NCI-H2029 treated with DMSO at 0.1 percent for 48 hours (cell line): Measurements from ENCODE around the gene TMPRSS12.
A peak's percentile ranks its signal among the peaks of the same experiment; 100 is the strongest.
"Not testable (repeated sequence)": the region's sequence is repeated elsewhere in the genome, so short reads cannot be mapped to it uniquely, and the experiment has no call there.

Source experiments
- DNase-seq: peaks from one replicate; lab custom pipeline; 2025; lab: John Stamatoyannopoulos, UW

TMPRSS12 gene

DNA sequence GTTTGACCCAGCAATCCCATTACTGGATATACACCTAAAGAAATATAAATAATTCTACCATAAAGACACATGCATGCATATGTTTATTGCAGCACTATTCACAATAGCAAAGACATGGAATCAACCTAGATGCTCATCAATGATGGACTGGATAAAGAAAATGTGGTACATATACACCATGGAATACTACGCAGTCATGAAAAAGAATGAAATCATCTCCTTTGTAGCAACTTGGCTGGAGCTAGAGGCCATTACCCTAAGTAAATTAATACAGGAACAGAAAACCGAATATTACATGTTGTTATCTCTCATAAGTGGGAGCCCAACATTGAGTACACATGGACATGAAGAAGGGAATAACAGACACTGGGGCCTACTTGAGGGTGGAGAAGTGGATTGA, 13.0 kb downstream of the TMPRSS12 start:
- not testable (repeated sequence) for DNase-seq

DNA sequence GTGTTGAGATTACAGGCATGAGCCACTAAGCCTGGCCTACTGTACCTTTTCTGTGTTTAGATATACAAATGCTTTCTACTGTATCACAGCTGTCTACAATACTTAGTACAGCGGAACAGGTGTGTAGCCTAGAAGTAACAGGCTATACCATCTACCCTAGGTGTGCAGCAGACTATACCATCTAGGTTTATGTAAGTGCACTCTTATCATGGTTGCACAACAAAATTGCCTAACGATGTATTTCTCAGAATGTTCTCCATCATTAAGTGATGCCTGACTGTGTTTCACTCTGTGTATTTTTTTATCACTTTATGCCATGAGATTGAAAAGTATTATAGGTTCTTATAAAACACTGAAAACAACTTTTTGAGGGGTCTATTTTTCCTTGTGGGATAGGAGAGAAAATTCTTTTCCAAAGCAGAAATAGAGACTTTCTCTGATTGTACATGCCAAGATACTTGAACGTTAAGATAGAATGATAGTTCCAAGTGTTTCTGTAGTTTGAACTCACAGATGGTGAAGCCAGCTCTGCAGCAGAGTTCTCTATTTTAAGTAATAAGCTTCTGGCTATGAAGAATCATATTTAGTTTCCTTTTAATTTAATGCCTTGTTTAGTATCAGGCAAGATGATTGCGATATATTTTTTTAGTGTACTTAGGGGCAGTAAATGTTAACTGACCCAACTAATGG, 17.0 kb downstream of the TMPRSS12 start:
- no peak for DNase-seq

DNA sequence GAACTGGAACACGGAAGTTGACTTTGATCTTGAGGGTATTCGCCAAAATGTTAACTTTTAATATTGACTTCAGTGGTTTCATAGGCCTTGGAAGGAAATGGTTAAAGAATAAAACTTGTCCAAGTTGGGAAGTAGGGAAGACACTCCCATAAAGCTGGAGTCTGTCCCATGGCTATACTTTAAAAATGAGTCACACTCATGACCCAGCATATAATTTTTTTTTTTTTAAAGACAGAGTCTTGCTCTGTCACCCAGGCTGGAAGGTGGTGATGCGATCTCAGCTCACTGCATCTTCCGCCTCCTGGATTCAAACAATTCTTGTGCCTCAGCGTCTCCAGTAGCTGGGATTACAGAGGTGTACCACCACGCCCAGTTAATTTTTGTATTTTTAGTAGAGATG, 19.6 kb downstream of the TMPRSS12 start:
- no peak for DNase-seq

DNA sequence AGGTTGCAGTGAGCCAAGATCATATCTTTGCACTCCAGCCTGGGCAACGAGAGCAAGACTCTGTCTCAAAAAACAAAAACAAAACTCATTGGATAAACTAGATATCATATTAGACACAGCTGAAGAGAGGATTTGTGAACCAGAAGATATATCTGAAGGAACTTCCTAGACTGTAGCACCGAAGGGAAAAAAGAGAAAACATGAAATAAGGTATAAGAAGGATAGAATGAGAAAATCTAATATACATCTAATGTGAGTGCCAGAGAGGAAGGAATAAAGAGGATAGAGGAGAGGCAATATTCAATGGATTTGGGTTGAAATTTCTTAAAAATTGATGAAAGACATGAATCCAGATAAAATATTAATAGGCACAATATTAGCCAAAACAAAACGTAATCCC, 22.5 kb downstream of the TMPRSS12 start:
- no peak for DNase-seq

DNA sequence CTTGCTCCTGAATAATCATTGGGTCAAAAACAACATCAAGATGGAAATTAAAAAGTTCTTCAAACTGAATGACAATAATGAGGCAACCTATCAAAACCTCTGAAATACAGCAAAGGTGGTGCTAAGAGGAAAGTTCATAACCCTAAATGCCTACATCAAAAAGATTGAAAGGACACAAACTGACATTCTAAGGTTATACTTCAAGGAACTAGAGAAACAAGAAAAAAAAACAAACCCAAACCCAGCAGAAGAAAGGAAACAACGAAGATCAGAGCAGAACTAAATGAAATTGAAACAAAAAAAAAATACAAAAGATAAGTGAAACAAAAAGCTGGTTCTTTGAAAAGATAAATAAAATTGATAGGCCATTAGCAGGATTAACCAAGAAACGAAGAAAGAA, 26.2 kb downstream of the TMPRSS12 start:
- not testable (repeated sequence) for DNase-seq

DNA sequence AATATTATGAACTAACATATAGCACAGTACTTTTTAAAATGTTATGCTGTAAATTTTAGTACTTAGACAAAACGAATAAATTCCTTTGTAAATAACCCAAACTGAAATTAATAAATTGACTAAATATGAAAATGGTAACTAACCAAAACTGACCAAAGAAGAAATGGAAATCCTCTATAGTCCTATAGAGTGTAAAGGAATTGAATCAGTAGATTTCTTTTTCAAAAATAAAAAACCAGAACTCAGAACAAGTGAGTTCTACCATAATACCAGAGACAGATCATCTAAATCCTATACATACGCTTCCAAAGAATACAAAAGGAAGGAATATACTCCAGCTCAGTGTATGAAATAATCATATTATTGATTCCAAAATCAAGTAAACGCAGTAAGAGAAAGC, 39.8 kb downstream of the TMPRSS12 start:
- DNase-seq, result no peak

DNA sequence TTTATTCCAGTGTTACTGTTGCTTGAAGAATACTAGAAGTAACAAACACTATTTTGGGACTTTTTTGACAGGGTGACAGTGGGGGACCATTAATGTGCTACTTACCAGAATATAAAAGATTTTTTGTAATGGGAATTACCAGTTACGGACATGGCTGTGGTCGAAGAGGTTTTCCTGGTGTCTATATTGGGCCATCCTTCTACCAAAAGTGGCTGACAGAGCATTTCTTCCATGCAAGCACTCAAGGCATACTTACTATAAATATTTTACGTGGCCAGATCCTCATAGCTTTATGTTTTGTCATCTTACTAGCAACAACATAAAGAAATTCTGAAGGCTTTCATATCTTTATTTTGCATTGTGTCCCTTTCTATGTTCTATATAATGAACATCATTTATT, 44.5 kb downstream of the TMPRSS12 start:
- DNase-seq, result no peak

DNA sequence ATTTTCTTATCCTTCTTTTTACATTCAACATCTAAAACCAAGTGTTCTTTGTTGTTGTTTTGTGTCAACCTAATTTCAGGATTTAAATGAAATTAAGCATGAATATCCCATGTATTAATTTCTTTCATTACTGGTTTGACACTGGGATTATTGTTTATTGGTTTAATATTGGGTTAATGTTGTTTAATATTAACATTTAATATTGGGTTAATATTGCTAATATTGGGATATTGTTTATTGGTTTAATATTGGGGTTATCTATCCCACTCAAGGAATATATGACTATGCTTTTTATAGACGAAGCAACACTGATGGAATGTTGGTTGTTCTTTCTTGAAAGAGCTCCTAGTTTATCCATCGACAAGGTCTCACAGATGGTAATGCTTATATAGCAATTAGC, 45.9 kb downstream of the TMPRSS12 start:
- DNase-seq, result no peak

DNA sequence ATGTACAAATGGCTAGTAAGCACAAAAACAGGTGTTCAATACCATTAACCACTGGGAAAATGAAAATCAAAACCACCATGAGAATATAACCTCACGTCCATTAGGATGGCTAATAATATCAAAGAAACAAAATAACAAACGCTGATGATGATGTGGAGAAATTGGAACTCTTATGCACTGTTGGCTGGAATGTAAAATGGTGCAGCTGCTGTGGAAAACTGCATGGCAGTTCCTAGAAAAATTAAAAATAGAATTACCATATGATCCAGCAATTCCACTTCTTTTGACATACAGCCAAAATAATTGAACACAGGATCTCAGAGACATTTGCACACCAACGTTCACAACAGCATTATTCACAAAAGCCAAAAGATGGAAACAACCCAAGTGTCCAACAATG, 51.5 kb downstream of the TMPRSS12 start:
- no peak for DNase-seq

DNA sequence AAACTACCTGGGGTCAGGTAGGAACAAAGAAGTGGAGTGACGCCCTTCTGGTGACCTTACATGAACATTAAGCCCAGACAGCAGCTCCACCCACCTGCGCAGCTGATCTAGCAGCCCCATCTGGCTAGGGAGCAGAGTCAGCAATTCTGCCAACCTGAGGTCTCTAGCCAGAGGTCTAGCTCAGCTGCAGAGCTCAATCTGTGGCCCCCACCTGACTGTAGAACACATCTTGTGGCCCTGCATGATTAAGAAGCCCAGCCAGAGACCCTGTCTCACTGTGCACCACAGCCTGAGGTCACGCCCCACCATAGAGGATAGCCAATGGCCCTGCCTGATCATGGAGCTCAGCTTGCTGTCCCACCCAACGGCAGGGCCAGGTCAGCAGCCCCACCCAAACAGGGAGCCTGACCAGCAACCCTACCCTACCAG, 59.0 kb downstream of the TMPRSS12 start:
- no peak for DNase-seq

DNA sequence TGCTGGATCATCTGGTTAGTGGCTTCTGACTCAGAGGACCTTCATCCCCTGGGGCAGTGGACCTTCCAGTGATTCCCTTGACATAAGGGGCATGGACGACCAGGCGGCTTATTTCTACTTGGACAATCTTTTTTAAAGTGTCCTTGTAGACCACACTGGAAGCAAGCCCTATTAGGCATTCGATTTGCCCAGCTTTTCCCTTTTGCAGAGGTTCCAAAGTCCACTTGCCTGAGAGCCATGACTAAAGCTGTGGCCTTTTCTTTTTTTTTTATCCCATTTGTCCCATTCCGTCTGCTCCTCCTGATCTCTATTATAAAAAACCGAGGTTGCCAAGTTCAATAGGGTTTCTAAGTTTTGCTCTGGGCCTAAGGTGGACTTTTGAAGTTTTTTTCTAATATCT, 65.8 kb downstream of the TMPRSS12 start:
- DNase-seq, result not testable (repeated sequence)

DNA sequence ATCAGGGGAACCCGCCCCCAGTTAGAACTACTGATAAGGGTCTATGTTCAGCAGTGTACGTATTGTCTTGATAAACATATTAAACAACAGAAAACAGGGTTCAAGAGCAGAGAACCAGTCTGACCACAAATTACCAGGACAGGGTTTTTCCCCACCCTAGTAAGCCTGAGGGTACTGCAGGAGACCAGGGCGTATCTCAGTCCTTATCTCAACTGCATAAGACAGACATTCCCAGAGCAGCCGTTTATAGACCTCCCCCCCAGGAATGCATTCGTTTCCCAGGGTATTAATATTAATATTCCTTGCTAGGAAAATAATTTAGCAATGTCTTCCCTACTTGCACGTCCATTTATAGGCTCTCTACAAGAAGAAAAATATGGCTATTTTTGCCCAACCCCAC, 69.6 kb downstream of the TMPRSS12 start:
- DNase-seq, result not testable (repeated sequence)

DNA sequence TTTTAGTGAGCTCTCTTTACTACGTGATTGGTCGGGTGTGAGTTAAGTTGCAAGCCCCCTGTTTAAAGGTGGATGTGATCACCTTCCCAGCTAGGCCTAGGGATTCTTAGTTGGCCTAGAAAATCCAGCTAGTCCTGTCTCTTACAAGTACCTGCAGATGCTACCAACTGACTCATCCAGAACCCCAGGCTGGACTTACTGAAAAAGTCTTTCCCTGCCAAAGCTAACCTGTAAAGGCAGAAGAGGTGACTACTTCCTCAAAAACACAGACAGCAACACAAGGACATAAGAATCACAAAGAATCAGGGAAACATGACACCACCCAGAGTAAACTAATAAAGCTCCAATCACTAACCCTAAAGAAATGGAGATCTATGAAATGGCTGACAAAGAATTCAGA, 70.5 kb downstream of the TMPRSS12 start:
- DNase-seq, result no peak

DNA sequence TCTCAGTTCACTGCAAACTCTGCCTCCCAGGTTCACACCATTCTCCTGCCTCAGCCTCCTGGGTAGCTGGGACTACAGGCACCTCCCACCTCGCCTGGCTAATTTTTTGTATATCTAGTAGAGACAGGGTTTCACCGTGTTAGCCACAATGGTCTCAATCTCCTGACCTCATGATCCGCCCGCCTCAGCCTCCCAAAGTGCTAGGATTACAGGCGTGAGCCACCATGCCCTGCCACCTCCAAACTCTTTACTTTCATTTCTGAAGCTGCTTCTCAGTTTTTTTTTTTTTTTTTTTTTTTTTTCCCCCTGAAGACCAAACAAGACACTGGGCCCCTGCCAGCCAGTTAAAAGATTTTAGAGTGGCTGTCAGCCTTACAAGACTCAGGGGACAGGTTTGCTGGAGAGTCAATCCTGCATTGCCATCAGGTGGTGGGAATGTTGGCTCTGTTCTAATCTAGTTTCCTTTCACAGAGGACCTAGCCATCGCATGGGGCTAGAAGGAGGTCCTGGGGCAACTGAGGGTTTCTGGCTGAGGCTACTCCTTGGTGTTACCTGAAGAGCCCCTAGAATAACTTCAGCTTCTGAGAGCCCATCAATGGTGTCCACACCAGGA, 72.3 kb downstream of the TMPRSS12 start:
- DNase-seq, result no peak

DNA sequence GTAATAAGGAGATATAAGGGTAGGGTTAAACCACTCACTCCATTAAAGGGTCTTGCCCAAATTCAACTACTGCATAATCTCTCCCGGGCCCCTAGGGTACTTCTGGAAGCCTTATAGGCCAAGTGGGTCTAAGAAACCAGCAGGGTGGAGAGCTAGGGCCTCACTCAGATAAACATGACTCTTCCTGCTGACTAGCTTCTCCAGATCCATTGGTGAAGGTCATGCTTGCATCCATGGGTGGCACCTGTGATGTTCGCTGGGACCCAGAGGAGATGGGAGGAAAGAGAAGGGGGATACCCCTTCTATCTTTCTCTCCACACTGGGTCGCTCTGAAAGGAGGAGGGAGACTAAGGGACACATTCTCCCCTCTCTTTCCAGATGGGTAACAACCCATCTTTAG, 73.6 kb downstream of the TMPRSS12 start:
- DNase-seq, result no peak

DNA sequence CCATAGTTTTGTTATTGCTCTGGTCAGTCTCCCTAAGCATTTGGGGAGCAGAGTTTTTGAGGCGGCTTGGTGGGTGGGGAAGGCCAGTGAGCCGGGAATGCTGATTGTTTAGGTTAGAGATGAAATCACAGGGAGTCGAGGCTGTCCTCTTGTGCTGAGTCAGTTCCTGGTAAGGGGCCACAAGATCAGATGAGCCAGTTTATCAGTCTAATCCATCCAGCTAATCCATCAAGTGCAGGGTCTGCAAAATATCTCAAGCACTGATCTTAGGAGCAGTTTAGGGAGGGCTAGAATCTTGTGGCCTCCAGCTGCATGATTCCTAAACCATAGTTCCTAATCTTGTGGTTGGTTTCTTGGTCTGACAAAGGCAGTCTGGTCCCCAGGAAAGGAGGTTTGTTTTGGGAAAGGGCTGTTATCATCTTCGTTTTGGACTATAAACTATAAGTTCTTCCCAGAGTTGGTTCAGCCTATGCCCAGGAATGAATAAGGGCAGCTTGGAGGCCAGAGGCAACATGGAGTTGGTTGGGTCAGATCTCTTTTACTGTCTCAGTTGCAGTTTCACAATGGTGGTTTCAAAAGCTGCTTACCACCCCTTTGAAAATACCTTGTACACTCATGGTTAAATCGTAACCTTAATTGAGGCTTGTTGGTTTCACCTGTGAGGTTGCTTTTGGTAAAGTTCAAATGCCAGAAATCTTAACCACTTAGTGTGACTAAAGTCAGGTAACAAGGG, 76.0 kb downstream of the TMPRSS12 start:
- DNase-seq, result no peak

DNA sequence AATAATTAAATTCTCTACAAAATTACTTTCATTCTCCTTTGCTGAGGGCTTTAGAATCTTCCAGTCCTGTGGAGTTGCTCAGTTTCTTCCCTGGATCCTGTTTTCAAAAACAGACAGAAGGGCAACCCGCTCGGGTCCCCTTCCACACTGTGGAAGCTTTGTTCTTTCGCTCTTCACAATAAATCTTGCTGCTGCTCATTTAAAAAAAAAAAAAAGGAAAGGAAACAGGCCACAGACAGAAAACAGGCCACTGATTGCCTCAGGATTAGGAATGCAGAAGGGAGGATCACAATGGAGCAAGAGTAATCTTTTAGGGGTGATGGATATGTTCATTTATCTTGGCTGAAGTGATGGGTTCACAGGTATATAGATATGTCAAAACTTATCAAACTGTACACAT, 80.1 kb downstream of the TMPRSS12 start:
- no peak for DNase-seq

DNA sequence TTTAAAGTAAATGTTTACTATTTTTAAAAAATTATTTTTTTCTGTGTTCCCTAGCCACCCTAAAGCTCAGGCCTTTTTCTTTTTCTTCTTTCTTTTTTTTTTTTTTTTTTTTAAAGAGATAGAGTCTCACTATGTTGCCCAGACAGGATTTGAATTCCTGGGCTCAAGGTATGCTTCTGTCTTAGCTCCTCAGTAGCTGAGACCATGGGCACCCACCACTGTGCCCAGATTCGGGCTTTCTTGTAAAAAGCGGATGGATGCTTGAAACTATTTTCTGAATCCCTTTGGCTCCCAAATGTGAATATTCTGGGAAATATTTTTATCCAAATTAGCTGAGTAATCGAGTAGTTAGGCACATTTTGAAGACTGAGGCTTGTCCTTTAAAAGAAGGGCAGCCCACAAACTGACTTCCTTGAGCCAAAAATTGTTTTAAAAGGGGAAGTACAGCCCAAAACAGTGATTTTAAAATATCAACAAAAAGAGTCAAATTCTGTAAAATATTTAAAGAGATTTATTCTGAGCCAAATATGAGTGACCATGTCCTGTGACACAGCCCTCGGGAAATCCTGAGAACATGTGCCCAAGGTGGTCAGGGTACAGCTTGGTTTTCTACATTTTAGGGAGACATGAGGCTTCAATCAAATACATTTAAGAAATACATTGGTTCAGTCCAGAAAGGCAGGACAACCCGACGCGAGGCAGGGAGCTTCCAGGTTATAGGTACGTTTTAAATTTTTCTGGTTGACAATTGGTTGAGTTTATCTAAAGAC, 80.8 kb downstream of the TMPRSS12 start:
- DNase-seq, result no peak

DNA sequence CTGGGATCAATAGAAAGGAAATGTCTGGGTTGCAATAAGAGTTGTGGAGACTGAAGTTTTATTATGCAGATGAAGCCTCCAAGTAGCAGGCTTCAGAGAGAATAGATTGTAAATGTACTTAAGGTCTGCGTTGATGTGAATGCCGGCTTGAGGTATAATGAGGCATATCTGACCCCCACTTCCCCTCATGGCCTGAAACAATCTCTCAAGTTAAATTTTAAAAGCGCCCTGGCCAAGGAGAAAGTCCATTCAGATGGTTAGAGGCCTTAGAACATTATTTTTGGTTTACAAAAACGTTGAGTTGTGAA, 81.4 kb downstream of the TMPRSS12 start:
- peak; percentile 50 for DNase-seq

DNA sequence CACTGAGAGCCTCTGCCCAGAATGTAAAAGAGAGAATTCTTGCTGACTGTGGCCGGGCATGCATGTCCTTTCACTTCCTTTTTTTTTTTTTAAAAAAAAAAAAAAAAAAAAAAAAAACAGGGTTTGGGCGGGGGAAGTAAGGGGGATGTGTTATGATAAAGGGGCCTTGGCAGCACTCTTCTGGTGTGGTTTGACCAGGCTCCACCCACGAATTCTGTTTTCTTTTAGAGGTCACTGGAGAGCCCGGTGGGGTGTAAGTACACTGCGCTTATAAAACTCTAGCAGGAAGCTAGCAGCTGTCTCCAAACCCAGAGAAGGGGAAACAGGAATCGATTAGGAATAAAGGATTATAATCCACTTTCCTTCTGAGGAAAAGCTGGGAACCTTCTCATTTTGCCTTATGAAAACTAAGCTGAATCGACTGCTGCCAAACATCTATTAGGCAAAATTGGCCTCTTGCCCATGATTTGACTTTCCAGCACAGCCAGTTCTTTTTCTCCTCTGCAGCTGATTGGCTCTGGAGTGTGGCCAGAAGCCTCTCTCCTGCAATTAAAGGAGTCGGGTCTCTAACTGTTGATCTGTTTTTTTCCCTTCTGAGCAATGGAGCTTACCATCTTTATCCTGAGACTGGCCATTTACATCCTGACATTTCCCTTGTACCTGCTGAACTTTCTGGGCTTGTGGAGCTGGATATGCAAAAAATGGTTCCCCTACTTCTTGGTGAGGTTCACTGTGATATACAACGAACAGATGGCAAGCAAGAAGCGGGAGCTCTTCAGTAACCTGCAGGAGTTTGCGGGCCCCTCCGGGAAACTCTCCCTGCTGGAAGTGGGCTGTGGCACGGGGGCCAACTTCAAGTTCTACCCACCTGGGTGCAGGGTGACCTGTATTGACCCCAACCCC, 82.0 kb downstream of the TMPRSS12 start:
- DNase-seq, result peak; percentile 87

DNA sequence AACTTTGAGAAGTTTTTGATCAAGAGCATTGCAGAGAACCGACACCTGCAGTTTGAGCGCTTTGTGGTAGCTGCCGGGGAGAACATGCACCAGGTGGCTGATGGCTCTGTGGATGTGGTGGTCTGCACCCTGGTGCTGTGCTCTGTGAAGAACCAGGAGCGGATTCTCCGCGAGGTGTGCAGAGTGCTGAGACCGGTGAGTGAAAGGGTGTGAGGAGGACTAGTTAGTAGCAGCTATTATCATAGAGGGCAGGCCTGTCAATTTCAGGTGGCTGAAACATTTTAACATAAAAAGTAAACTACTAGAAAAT, 82.6 kb downstream of the TMPRSS12 start:
- no peak for DNase-seq

DNA sequence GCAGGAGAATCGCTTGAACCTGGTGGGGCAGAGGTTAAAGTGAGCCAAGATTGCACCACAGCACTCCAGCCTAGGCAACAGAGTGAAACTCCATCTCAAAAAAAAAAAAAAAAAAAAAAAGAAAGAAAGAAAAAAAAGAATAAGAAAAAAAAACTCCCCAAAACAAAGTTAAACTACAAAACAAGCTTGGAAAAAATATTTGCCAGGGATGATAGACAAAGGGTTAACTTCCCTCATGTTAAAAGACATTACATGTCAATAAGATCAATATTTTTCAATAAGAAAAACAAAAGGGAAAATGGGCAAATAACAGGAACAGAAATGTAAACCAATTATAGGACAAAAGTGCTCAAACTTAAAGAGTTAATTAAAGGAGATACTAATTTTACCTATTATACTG, 83.2 kb downstream of the TMPRSS12 start:
- no peak for DNase-seq
